NCI-H82 (cell line): ENCODE results near the gene TRPM8.
"Not testable (repeated sequence)": the region's sequence is repeated elsewhere in the genome, so short reads cannot be mapped to it uniquely, and the experiment has no call there.

Experiments
- DNase-seq: peaks from one replicate; lab custom pipeline; 2025; lab: John Stamatoyannopoulos, UW

Gene TRPM8

GRCh38 chr2:233936089-233936488 is 18.9 kb downstream of the TRPM8 start:
- no peak for DNase-seq

DNA sequence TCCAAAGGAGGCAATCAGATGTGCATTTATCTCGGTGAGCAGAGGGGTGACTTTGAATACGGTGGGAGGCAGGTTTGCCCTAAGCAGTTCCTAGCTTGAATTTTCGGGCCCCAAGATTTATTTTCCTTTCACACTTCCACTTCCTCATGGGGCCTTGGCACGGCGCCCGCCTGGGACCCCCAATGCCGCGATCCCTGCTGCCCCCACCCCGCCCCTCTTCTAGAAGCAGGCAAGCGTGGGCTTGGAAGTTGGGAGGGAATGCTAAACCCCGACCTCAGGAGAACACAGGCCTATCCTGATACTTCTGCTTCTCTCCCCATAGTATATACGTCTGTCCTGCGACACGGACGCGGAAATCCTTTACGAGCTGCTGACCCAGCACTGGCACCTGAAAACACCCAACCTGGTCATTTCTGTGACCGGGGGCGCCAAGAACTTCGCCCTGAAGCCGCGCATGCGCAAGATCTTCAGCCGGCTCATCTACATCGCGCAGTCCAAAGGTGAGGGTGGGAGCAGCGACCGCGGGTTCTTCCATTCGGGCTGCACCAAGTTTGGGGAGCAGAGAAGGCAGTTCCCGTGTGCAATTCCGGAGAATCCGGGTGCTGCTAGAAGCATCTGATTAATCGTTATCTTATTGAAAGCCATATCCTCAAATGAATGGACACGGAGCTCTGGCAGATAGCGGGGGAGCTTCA is 21.6 kb downstream of the TRPM8 start:
- no peak for DNase-seq

DNA sequence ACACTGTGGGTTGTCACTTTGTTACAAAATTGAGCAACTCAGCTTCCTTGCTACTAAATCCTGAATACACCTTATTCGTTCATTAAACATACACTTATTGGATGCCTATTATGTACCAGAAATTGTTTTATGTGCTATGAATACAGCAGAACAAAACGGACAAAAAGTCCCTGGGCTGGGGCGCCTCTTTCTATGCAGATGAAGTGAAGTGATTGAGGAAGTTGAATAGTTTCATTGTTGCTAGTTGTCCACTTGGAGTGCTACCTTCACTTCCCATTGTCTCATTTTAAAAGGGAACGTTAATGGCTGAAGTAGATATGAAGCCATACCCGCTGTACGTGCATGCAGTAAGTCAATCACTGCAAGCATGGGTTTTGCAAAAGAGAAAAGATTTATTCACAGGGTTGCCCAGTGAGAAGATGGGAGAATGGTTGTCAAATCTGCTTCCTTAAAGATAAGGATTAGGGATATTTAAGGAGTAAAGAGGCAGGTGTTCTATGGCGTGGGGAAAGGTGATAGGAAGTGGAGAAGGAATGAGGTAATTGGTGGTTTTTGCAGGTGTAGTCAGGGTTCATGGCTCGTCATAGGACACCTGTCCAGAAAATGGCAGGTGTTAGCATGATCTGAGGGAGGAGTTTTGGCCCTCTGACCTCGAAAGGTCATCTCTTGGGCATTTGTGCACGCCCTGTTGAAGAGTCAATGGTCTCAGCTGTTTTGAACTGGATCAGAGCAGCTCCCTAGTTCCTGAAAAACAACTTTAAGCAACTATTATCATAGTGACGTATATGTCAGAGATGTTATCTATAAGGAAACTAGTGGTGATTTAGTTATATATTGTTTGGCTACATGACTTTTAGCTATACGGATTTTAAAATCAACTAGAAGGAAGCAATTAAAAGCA is 23.5 kb downstream of the TRPM8 start:
- no peak for DNase-seq

DNA sequence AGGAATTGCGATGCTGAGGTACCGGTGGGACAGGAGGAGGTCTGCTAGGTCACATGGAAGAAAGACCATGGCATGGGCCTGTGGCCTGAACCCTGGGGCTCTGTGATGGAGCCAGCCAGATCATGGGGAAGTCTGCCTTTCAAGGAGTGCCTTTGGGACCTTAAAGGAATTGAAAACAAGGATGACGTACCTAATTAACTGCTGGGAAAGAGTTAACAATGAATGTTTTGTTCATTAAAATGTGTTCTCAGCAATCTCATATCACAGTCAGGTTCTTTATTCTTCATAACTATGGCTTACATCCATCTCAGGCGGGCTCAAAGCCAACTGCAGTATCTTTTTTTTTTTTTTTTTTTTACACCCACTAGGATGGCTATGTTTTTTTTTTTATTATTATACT is 25.6 kb downstream of the TRPM8 start:
- DNase-seq: no peak

DNA sequence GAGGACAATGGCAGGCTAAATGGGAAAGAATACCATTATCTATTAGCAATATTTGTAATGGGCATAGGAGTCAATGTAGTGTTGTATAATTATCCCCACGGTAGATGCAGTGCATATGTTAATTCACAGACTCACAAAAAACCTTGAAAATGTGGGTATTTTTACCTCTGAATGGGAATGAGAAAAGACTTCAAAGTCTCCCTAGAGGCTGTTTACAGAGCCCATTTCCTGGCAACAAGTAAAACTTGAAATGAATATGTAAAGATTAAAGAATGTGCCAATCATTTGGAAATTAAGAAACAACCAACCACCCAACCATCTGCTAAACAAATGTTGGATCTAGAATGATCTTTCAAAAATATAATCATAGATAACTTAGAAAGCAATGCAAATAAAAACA is 27.1 kb downstream of the TRPM8 start:
- no peak for DNase-seq

DNA sequence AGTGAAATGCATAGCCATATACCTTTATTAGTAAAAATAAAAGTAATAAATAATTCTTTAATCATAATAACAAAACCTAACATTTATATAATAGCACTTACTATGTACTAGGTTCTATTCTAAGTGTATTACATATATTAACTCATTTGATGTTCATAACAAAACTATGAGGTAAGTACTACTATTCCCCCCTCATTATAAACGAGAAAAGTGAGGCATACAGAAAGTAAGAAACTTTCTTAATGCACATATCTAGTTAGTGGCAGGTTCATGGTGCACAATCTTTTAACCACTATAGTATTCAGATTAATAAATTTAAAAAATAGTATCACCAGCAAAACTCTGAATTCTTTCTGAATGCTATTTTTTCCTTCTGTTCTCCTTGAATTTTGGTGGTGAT is 27.5 kb downstream of the TRPM8 start:
- DNase-seq: no peak

DNA sequence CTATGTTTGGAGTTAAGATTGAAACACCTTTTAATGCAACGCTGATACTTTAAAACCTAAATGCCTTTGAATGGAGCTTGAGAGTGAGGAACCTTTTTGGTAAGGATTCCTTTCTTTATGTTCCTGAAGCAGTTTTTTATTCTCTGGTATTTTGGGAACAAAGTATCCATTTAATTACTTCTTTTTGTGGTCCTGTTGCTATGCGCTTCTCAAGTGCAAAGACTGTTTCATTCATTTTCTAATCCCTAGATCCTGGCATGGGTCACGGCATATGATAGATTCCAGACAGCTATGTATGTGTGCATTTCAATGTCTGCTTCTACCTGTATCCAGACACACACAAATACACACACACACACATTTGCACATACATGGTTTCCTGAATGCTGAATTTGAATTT is 28.0 kb downstream of the TRPM8 start:
- no peak for DNase-seq

- DNase-seq: no peak
Observed at GRCh38 chr2:233950078-233950825, 33.1 kb downstream of the TRPM8 start.

- DNase-seq: no peak
Observed at GRCh38 chr2:233952335-233952734, 35.2 kb downstream of the TRPM8 start.

GRCh38 chr2:233953087-233953801 is 36.1 kb downstream of the TRPM8 start:
- no peak for DNase-seq

DNA sequence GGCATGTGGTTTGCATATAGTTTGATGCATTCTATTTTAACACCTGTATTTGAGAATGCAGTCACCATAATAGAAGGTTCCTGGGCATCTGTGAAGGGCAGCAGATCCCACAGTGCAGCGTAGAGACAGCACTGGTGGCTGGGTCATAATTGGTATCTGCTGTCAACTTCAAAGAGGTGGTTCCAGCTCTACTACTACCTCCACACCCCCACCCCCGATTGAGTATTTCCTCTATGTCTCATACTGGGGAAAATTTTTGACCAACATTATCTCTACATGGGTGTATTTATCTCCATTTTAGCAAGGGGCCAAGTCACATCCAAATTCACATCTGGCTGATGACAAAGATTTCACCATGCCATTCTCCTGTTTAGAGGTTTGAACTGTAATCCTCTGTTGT is 43.0 kb downstream of the TRPM8 start:
- no peak for DNase-seq

DNA sequence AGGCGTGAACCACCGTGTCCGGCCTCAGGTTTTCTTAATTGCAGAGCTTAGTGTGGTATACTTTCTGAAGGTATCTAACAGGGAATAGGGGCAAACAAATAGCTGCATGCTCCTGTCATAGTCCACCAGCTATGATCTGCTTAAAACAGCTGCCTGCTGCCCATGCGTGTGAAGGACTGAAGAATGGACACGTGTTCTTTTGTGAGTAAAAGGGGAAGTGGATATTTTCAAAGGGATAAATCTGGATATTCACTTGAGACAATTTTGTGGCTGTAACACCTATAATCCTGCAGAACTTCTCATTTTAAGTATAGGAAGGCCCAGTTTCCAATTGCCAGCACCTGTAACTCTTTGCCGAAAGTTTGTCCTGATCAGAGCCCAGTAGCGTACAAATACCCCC is 44.7 kb downstream of the TRPM8 start:
- no peak for DNase-seq

DNA sequence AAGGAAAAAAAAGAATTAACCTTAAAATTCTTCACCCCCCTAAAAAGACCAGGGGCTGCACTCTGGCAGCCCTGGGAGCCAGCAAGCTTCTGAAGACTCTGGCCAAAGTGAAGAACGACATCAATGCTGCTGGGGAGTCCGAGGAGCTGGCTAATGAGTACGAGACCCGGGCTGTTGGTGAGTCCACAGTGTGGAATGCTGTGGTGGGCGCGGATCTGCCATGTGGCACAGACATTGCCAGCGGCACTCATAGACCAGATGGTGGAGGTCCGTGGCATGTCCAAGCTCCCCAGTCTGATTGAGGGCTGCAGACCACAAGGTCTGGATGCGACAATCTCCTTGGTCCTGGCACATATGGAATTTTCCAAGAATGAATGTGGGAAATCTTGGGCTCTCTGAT is 47.4 kb downstream of the TRPM8 start:
- no peak for DNase-seq

DNA sequence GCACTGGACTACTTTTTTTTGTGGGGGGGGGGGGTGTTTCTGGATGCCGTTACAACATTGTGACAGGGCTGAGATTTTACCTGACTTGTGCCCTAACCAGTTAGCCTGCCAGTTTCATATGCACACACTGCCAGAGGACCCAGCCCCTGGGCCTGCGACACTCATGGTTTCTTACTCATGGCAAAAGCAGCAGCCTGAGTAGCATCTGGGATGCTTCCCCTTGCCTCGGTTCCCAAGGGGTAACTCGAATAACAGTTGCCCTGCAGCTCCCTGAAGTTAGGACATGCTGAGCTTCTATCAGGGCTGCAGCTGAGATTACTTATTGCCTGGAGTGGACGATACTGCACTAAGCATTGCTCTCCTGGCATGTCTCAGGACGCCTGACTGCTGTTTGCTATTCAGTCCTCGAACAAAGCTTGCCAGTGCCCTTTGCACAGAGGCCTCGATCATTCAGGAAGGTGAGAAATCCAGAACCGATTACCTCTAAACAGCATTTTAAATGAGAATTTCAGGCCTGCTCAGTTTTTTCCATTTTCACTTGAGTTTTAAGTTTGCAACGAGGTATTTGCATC is 47.9 kb downstream of the TRPM8 start:
- DNase-seq: no peak

DNA sequence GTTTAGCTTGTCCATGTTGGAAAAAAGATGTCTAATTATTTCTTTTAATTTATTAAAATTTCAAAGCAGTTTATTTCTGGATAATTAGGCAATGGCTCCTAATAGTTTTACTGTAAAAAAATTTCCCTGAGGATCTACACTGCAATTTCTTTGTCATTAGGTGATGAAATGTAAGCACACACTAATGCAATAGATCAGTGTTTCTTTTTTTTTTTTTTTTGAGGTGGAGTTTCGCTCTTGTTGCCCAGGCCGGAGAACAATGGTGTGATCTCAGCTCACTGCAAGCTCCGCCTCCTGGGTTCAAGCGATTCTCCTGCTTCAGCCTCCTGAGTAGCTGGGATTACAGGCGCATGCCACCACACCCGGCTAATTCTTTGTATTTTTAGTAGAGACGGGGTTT is 48.5 kb downstream of the TRPM8 start:
- not testable (repeated sequence) for DNase-seq

- DNase-seq: no peak
Observed at GRCh38 chr2:233966388-233966787, 49.2 kb downstream of the TRPM8 start.

DNA sequence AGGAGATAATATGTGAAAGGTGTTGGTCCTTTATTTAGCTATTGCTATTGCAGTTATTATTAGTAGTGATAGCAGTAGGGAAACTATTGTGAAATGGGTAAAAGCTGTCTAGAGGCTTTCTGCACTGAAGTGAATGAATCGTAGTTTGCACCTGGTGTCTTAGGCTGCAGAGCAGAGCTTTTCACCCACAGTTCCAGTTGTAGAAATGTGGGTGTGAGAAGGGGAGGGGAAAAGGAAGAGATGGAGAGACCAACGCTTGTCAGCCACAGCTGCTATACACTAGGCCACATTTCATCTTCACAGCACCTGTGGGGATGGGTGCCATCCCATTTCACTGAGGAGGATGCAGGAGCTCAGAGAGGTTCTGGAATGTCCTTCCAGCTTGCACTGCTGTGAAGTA is 50.0 kb downstream of the TRPM8 start:
- DNase-seq: no peak

DNA sequence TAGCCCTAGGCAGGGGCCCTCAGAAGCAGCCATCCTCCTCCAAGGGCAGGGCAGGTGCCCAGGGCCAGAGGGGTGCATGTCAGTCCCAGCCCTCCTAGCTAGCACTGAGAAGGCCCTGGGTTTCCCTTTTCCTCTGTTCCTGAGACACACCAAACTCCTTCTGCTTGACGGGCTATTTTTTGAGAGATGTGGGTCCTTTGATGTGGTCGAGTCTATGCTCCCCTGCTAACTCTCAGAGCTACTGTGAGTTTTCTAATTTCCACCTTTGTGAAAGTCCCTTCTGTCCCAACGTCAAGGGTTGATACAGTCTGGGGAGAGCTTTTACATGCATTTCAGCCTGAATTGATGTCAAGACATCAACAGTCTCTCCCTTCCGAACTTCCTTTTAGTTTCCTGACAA is 51.4 kb downstream of the TRPM8 start:
- no peak for DNase-seq

DNA sequence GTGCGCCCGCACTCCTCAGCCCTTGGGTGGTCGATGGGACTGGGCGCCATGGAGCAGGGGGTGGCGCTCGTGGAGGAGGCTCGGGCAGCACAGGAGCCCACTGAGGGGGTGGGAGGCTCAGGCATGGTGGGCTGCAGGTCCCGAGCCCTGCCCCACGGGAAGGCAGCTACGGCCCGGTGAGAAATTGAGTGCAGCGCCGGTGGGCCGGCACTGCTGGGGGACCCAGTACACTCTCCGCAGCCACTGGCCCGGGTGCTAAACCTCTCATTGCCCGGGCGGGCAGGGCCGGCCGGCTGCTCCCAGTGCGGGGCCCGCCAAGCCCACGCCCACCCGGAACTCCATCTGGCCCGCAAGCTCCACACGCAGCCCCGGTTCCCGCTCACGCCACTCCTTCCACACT is 55.3 kb downstream of the TRPM8 start:
- not testable (repeated sequence) for DNase-seq

DNA sequence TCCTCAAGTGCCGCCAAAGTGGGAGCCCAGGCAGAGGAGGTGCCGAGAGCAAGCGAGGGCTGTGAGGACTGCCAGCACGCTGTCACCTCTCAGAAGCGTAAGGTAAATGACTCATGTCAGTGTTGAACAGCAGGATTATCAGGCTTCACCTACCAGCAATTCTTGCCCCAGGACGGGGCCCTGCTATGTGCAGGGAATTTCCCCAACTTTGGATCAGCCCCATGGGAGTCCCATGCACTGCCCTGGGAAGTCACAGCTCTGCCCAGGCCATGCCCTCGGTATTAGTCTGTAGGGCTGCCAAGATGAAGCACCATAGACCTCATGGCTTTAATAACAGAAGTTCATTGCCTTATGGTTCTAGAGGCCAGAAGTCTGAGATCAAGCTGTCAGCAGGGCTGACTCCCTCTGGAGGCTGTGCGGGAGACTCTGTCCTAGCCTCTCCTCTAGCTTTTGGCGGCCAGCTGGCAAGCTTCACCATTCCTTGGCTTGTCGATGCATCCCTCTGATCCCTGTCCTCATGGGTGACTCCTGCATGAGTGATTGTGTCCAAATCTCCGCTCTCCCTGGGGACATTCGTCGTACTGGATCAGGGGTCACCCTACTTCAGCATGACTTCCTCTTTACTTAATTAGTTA is 55.9 kb downstream of the TRPM8 start:
- DNase-seq: no peak

DNA sequence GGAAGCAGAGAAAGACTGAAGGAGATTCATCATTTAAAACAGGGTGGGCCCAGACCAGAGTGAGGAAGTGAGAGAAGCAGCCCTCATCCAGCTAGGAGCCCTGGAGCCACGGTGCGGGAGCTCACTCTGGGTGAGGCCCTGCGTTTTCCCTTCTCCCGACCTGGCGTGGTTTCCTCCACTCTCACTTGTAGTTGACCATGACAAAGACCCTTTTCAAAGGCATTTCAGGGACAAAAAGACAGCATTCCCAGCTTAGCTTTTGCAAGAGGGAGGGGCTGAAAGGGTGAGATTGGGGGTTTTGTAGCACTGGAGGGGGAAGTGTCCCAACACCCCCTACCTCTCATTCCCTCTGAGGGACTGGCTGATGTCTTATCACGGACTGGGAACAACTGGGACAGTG is 56.6 kb downstream of the TRPM8 start:
- no peak for DNase-seq
